ENCODE data around the gene MEGF6. TPM values are rescaled to one million over a fixed set of nuclear protein-coding genes. Genes with fewer than 3 reads are reported as not detected.

MEGF6 gene
- total and polyA plus RNA-seq, 9 of the 15 experiments (the other 6 are each of a cell fraction or from before 2014, with no cell fraction given), result 0.03 to 1.7 (median 0.24) TPM; not detected in 3

DNA sequence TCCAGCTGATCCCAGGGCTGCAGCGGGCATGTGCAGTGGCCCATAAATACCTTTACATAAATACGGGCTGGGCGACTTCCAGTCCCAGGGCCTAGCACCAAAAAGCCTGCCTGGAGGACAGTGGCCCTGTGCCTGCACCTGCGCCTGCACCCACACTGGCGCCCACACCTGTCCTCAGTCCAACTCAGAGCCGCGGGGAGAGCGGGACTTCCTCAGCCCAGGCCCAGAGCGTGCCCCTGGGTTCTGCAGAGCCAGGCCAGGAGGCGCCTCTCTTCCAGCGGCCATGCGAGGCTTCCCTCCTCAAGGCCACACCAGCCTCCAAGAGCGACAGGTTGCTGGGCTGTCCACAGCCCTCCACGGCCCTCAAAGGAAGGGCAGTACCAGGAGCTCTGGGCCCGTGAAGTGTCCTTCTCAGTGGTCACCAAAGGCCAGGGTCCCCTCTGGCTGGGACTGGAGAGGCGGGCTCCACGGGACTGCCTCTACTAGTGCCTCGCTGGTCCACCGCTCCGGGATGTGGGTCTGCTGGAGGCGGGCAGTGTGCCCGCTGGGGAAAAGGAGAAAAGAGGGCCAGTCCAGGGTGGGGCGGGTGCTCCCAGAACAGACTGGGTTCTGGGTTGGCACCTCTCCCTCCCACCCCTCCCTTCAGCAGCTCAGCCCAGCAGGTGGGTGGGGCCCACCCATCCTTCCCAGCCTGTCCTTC, 121.1 kb downstream of the MEGF6 start:
- 0 out of 2 replicates have a peak, but pooled peaks cover 3% of the 10 kb centered on the region for H3K9me3 ChIP-seq (replicated peaks; ENCODE audit: control insufficient read depth, insufficient read depth, low read depth, low read length)
- FAIRE-seq (no peak), ATAC-seq (no peak), DNase-seq (ENCODE audit: extremely low read depth in 1 of 4, low spot score in 3 of 4) (no peak)
- POLR2A ChIA-PET, result interaction anchor here (0.7 to 1.2 kb wide), 2 partner anchors 9 to 129 kb away, joined by 4 read pairs; no protein-coding TSS in a partner anchor
- H3K4me3 ChIP-seq, result no peak overlapping the region
- H3K27me3 ChIP-seq (ENCODE audit: control insufficient read depth in 2 of 2, insufficient read depth in 2 of 2, low read length in 2 of 2), result peaks cover 8 to 22% of the 10 kb centered on the region in 2 experiments; a peak in 4 of 5 replicates
- peaks cover 0 to 25% of the 10 kb centered on the region in 2 experiments; a peak in 2 of 5 replicates for H3K4me1 ChIP-seq (replicated peaks in 1 of 2; ENCODE audit: control insufficient read depth in 2 of 2, insufficient read depth in 2 of 2, low read length in 2 of 2)
- 2% methylated on average over 20 of the region's 23 CpGs for WGBS (ENCODE audit: insufficient coverage, low coverage, missing lambda C conversion rate)
- H3K27ac ChIP-seq (ENCODE audit: extremely low read depth, low read depth, low read length), result no peak overlapping the region
- no peak overlapping the region for H3K4me2 ChIP-seq (ENCODE audit: insufficient read depth, low read length)
- TF ChIP-seq ESRRB (CRISPR knock-in tag; IDR thresholded peaks at IDR 0.05; ENCODE audit: borderline replicate concordance) (no peak), ZNF197 (CRISPR knock-in tag; IDR thresholded peaks at IDR 0.05; ENCODE audit: low read depth) (no peak), ZNF766 (CRISPR knock-in tag; conservative IDR thresholded peaks at IDR 0.05) (no peak), ZNF717 (CRISPR knock-in tag; IDR thresholded peaks at IDR 0.05) (no peak)
- TF ChIP-seq, protein P1, sequence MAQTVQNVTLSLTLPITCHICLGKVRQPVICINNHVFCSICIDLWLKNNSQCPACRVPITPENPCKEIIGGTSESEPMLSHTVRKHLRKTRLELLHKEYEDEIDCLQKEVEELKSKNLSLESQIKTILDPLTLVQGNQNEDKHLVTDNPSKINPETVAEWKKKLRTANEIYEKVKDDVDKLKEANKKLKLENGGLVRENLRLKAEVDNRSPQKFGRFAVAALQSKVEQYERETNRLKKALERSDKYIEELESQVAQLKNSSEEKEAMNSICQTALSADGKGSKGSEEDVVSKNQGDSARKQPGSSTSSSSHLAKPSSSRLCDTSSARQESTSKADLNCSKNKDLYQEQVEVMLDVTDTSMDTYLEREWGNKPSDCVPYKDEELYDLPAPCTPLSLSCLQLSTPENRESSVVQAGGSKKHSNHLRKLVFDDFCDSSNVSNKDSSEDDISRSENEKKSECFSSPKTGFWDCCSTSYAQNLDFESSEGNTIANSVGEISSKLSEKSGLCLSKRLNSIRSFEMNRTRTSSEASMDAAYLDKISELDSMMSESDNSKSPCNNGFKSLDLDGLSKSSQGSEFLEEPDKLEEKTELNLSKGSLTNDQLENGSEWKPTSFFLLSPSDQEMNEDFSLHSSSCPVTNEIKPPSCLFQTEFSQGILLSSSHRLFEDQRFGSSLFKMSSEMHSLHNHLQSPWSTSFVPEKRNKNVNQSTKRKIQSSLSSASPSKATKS (CRISPR knock-in tag; IDR thresholded peaks at IDR 0.05), result no peak
- TF ChIP-seq, protein P2, sequence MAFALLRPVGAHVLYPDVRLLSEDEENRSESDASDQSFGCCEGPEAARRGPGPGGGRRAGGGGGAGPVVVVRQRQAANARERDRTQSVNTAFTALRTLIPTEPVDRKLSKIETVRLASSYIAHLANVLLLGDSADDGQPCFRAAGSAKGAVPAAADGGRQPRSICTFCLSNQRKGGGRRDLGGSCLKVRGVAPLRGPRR (CRISPR knock-in tag; IDR thresholded peaks at IDR 0.05), result no peak
- no peaks in the 10 kb centered on the region for H3K36me3 ChIP-seq (ENCODE audit: control insufficient read depth, insufficient read depth, low read length)
- in situ Hi-C loops (cut with MboI) (no loop called here), intact Hi-C loops (cut with micrococcal nuclease) (loop anchor here (5.0 kb wide), 1 partner anchor 72 kb away; no protein-coding TSS in a partner anchor)
- no peaks in the 10 kb centered on the region for H3K9me1 ChIP-seq (ENCODE audit: control insufficient read depth, insufficient read depth, low read length)
- BruUV-seq (replicated peaks), result no TSS peak
- peaks cover 10% of the 10 kb centered on the region; the same call in 1 of the 2 replicates for H4K20me1 ChIP-seq (replicated peaks; ENCODE audit: control insufficient read depth, insufficient read depth, low read length)
- no peak overlapping the region for H3K9ac ChIP-seq (ENCODE audit: insufficient read depth in 1 of 2, low read depth in 2 of 2, low read length in 2 of 2)
- no peak overlapping the region for H2AFZ ChIP-seq (ENCODE audit: low read depth, low read length)
- no peaks in the 10 kb centered on the region for H3K79me2 ChIP-seq (ENCODE audit: control insufficient read depth, insufficient read depth, low read length)
- CTCF ChIA-PET (ENCODE audit: low intra/inter-chr PET ratio), result interaction anchor here (0.6 to 2.8 kb wide), 4 partner anchors 128 to 234 kb away, joined by 3 to 20 read pairs (median 6); no protein-coding TSS in a partner anchor

Data from K562 (cell line).